Measurements from ENCODE around the gene CDC42BPA. TPM values are rescaled to one million over a fixed set of nuclear protein-coding genes. Genes with fewer than 3 reads are reported as not detected.
"Not testable (repeated sequence)": the region's sequence is repeated elsewhere in the genome, so short reads cannot be mapped to it uniquely, and the experiment has no call there.

CDC42BPA gene
- total RNA-seq, 2 donors from 2014 or later, result 2.7 to 2.9 TPM

DNA sequence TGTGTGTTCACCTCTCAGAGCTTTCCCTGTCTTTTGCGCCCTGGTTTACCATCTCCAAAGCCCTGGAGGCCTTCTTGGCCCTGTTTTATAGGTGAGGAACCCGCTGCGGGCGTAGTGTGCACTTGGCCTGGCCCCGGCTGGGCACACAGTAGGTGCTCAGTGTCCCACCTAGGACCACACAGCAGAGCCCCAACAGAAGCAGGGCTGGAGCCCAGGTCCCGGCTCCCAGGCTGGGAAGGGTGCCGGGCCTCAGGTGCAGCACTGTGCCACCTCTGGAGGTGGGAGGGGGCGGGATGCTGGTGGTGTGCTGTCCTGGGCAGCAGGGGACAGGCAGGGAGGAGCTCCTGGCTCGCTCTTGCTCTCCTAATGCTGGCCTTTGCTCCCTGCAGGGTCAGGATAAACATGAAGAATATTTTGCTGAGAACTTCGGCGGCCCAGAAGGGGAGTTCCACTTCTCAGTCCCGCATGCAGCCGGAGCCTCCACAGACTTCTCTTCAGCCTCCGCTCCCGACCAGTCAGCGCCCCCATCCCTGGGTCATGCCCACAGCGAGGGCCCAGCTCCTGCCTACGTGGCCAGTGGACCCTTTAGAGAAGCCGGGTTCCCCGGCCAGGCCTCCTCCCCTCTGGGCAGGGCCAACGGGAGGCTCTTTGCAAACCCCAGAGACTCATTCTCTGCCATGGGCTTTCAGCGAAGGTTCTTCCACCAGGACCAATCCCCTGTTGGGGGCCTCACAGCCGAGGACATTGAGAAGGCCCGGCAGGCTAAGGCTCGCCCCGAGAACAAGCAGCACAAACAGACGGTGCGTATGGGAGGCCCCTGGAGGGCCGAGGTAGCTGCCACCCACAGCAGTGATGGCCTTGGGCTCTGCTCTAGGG lies 353.4 kb downstream of the CDC42BPA start:
- H3K4me3 Mint-ChIP-seq, result no peak overlapping the region

DNA sequence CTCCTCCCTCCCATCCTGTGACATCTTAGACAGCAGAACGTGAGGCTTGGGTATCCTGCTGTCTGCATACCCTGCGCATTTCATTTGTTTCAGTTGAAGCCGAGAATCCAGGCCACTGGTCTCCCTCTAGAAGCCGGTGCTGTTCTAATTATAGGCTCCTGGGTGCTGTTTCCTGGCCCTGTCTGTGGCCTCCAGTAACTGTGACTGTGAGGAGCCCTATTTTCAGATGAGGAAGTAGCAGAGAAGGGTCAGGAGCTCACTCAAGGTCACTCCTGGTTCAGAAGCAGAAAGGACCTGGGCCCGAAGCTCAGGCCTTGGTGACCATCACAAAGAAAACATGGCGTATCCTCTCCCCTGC lies 354.2 kb downstream of the CDC42BPA start:
- no peaks in the 10 kb centered on the region for H3K27me3 Mint-ChIP-seq
- H3K27ac Mint-ChIP-seq, result peak overlapping the region; percentile 28
- H3K4me1 Mint-ChIP-seq, result peaks cover 36% of the 10 kb centered on the region
- H3K36me3 Mint-ChIP-seq (ENCODE audit: low read depth), result peaks cover 26% of the 10 kb centered on the region
- no peak overlapping the region for H3K4me3 Mint-ChIP-seq
- no peak for ATAC-seq (replicated peaks)
- H3K9me3 Mint-ChIP-seq, result no peaks in the 10 kb centered on the region

More for the DNA sequence above, 353.4 kb downstream of the CDC42BPA start:
- Mint-ChIP-seq H3K9me3 (no peaks in the 10 kb centered on the region), H3K27ac (peak overlapping the region; percentile 38), H3K27me3 (no peaks in the 10 kb centered on the region), H3K36me3 (ENCODE audit: low read depth) (peaks cover 34% of the 10 kb centered on the region), H3K4me1 (peaks cover 28% of the 10 kb centered on the region)
- no peak for ATAC-seq (replicated peaks)

DNA sequence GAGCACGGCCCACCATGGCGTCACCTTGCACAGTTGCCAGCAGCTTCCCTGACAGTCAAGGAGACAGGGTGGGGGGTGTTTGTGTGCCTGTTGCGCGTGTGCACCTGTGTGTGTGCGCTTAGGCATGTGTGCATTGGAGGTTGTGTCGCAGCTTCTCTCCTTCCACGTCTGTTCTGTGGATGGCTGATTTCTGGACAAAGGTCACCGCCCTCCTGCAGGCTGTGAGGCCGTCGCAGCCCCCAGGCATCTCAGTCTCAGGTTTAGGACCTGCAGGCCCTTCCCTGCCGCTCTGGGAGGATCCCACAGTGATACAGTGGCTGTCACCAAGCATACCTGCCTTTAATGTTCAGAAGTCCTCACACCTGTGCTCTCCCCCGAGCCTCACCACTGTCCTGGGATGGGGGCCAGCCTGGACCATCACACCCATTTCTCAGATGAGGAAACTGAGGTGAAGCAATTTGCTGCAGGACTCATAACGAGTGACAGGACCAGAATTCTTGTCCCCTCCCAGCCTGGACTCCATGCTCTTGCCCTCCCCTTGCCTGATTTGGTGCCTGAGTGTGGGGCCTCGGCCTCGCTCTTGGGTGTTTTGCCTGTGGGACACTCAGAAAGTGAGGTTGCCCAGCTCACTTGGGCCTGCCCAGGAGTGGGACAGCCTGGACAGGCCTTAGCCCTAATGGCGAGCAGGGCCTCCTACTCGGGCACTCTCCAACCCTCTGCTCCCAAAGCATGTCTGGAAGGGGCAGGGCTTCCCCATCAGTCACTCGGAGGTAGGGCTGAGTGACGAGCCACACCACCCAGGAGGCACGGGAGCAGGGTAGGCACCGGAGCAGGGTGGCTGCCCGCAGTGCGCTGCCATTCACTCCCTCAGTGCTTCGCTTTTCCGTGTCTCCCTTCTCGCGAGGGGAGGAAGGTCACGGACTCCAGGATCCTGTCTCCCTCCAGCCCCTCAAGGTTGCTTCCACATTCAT lies 355.6 kb downstream of the CDC42BPA start:
- Mint-ChIP-seq H3K36me3 (ENCODE audit: low read depth) (peaks cover 23% of the 10 kb centered on the region), H3K27me3 (no peaks in the 10 kb centered on the region), H3K27ac (peak overlapping the region; percentile 83)

DNA sequence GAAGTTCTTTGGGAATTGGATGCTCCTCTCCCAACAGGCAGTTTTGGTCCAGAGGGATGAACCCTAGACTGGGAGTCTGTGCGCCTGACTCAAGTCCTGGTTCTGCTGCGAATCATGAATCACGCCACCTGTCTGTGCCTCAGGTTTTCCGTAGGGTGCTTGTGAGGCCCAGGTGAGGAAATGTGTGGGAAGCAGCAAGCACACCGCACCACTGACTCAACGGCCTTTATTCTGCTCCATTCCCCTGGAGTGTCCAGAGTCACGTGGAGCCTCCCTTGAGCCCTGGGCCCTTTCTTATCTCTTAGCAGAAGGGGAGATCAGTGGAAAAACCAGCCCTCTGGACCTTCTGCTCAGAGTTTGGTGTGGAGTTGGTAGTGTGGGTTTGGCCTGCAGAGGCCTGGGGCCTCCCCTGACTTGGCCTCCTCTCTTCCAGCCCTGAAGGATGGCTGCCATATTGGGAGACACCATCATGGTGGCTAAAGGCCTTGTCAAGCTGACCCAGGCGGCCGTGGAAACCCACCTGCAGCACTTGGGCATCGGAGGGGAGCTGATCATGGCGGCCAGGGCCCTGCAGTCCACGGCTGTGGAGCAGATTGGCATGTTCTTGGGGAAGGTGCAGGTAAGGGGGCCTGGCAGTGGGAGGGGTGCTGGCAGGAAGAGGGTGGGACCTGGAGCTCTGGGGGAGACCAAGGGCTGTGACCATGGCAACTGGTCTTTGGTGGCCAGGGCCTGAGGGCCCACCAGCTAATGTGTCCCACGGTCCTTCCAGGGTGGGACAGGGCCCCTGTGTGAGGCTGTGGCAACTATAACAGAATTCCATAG lies 357.1 kb downstream of the CDC42BPA start:
- Mint-ChIP-seq H3K27ac (peak overlapping the region; percentile 83), H3K9me3 (no peaks in the 10 kb centered on the region), H3K4me1 (peaks cover 36% of the 10 kb centered on the region), H3K27me3 (no peaks in the 10 kb centered on the region), H3K36me3 (ENCODE audit: low read depth) (peaks cover 16% of the 10 kb centered on the region), H3K4me3 (peak overlapping the region; percentile 40)
- peak; percentile 85 for ATAC-seq (replicated peaks)

More for the DNA sequence above, 355.6 kb downstream of the CDC42BPA start:
- Mint-ChIP-seq H3K9me3 (no peaks in the 10 kb centered on the region), H3K4me1 (peaks cover 40% of the 10 kb centered on the region), H3K4me3 (no peak overlapping the region)
- no peak for ATAC-seq (replicated peaks)

DNA sequence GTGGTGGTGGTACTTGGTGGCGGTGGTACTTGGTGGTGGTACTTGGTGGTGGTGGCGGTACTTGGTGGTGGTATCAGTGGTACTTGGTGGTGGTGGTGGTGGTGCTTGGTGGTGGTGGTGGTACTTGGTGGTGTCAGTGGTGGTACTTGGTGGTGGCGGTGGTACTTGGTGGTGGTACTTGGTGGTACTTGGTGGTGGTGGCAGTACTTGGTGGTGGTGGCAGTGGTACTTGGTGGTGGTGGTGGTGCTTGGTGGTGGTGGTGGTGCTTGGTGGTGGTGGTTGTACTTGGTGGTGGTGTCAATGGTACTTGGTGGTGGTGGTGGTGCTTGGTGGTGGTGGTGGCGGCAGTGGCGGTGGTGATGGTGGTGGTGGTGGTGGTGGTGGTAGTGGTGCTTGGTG lies 358.0 kb downstream of the CDC42BPA start:
- H3K36me3 Mint-ChIP-seq (ENCODE audit: low read depth), result peaks cover 9% of the 10 kb centered on the region
- peak overlapping the region; percentile 83 for H3K27ac Mint-ChIP-seq
- ATAC-seq (replicated peaks), result no peak
- H3K4me1 Mint-ChIP-seq, result peaks cover 36% of the 10 kb centered on the region
- no peaks in the 10 kb centered on the region for H3K9me3 Mint-ChIP-seq
- no peak overlapping the region for H3K4me3 Mint-ChIP-seq
- no peaks in the 10 kb centered on the region for H3K27me3 Mint-ChIP-seq

DNA sequence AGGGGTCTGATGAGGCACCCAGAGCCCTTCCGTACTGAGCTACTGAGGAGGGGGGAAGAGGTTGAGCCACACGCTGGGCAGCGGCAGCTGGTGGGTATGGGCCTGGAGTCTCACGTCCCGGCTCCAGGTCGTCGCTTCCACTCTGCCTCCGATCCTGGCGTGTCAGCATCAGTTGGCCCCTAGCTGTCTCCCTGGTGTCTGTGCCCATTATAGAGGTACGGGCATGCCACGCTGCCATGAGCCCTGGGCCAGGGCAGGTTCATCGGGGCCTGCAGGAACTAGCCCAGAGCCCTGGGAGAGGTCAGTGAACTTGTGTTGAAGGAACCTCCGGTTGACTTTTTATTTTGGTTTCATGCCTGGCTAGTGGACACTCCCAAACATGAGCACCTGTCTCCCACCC lies 360.0 kb downstream of the CDC42BPA start:
- Mint-ChIP-seq H3K27me3 (no peaks in the 10 kb centered on the region), H3K9me3 (no peaks in the 10 kb centered on the region), H3K36me3 (ENCODE audit: low read depth) (no peaks in the 10 kb centered on the region), H3K27ac (peak overlapping the region; percentile 58), H3K4me3 (no peak overlapping the region), H3K4me1 (peaks cover 37% of the 10 kb centered on the region)
- ATAC-seq (replicated peaks), result no peak

DNA sequence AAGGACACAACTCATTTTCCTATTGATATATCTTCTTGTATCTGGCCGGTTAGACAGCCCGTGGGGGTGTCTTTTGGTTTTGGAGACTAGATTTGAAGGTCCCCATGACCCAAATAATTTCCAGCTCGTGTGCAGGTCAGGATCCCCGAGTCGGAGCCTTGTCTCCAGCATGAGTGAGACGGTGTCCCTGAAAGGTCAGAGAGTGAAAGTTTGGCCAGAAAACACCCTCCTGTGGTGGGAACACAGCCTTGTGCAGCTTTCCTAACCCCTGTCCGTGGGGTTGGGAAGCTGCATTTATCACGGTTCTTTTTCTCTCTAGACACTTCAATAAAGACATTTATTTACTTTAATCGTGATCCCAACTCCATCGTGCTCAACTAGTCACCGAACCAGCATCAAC lies 360.6 kb downstream of the CDC42BPA start:
- Mint-ChIP-seq H3K4me1 (peaks cover 37% of the 10 kb centered on the region), H3K36me3 (ENCODE audit: low read depth) (no peaks in the 10 kb centered on the region), H3K9me3 (no peaks in the 10 kb centered on the region), H3K27ac (peak overlapping the region; percentile 58), H3K27me3 (no peaks in the 10 kb centered on the region), H3K4me3 (no peak overlapping the region)
- ATAC-seq (replicated peaks), result no peak

DNA sequence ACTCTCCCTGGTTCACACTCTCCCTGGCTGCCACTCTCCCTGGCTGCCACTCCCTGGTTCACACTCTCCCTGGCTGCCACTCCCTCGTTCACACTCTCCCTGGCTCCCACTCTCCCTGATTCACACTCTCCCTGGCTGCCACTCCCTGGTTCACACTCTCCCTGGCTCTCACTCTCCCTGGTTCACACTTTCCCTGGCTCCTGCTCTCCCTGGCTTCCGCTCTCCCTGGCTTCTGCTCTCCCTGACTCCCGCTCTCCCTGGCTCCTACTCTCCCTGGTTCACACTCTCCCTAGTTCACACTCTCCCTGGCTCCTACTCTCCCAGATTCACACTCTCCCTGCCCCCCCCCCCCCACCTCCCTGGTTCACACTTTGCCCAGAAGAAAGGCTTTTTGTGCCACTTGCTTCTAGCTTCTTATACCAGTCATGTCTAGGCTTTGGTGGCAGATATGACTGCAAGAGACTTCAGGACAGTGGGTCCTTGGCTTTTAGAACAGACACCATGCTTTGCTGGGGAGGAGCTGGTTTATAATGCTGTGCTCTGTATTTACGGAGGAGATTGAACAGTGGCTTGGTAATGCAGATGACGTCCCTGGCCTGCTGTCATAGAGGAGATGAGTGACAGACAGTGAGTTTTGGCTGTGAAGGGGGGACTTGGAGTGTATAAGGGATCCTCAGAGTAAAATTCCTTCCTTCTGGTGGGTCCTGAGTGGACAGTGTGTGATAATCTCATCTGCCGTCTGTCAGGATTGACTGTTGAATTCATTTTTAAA lies 361.2 kb downstream of the CDC42BPA start:
- no peak for ATAC-seq (replicated peaks)
- Mint-ChIP-seq H3K36me3 (ENCODE audit: low read depth) (no peaks in the 10 kb centered on the region), H3K4me3 (no peak overlapping the region)

DNA sequence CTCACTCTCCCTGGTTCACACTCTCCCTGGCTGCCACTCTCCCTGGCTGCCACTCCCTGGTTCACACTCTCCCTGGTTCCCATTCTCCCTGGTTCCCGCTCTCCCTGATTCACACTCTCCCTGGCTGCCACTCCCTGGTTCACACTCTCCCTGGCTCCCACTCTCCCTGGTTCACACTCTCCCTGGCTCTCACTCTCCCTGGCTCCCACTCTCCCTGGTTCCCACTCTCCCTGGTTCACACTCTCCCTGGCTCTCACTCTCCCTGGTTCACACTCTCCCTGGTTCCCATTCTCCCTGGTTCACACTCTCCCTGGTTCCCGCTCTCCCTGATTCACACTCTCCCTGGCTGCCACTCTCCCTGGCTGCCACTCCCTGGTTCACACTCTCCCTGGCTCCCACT lies 362.4 kb downstream of the CDC42BPA start:
- H3K4me1 Mint-ChIP-seq, result peaks cover 39% of the 10 kb centered on the region
- H3K9me3 Mint-ChIP-seq; ATAC-seq (replicated peaks); H3K4me3 Mint-ChIP-seq; H3K27ac Mint-ChIP-seq; H3K36me3 Mint-ChIP-seq (ENCODE audit: low read depth); H3K27me3 Mint-ChIP-seq: not testable (repeated sequence)

More for the DNA sequence above, 361.2 kb downstream of the CDC42BPA start:
- Mint-ChIP-seq H3K4me1 (peaks cover 37% of the 10 kb centered on the region), H3K27me3 (no peaks in the 10 kb centered on the region), H3K9me3 (no peaks in the 10 kb centered on the region), H3K27ac (peak overlapping the region; percentile 58)

DNA sequence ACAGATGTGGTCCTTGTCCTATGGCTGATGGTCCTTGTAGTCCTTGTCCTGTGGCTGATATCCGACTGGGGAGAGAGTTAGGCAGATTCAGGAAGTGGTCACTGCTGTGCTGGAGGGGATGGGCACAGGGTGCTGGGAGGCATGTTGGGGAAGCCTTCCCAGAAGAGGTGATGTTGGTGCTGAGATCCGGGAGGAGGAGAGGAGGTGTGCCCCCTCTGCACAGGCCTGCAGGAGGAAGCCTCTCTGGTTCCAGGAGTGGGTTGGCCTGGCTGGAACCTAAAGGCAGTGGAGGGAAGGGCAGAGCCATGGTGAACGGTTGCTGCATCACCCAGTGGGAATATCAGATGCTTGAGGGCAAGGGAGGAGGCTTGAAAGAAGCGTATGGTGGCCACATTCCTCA lies 363.5 kb downstream of the CDC42BPA start:
- no peaks in the 10 kb centered on the region for H3K9me3 Mint-ChIP-seq
- no peak overlapping the region for H3K4me3 Mint-ChIP-seq
- no peaks in the 10 kb centered on the region for H3K36me3 Mint-ChIP-seq (ENCODE audit: low read depth)
- peak overlapping the region; percentile 10 for H3K27ac Mint-ChIP-seq
- ATAC-seq (replicated peaks), result no peak
- peaks cover 35% of the 10 kb centered on the region for H3K4me1 Mint-ChIP-seq
- no peaks in the 10 kb centered on the region for H3K27me3 Mint-ChIP-seq

DNA sequence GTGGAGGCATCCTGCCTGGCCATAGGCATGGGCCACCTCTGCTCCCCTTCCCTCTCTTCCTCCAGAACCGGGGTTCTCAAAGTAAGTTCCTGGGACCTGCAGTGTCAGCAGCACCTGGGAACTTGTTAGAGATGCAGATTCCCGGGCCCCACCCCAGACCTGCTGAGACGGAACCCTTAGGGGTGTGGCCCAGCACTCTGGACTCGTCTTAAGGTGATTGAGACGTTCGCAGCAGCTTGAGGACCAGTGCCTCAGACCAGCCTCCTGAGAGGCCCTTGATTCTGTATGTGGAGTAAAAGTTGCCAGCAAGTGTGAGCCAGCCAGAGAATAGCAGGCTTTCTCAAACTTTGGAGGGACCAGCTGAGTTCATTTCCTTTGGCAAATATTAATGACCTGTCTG lies 364.0 kb downstream of the CDC42BPA start:
- H3K4me1 Mint-ChIP-seq, result peaks cover 30% of the 10 kb centered on the region
- H3K4me3 Mint-ChIP-seq, result no peak overlapping the region
- no peaks in the 10 kb centered on the region for H3K36me3 Mint-ChIP-seq (ENCODE audit: low read depth)
- no peak for ATAC-seq (replicated peaks)
- no peaks in the 10 kb centered on the region for H3K9me3 Mint-ChIP-seq
- no peaks in the 10 kb centered on the region for H3K27me3 Mint-ChIP-seq
- peak overlapping the region; percentile 10 for H3K27ac Mint-ChIP-seq

DNA sequence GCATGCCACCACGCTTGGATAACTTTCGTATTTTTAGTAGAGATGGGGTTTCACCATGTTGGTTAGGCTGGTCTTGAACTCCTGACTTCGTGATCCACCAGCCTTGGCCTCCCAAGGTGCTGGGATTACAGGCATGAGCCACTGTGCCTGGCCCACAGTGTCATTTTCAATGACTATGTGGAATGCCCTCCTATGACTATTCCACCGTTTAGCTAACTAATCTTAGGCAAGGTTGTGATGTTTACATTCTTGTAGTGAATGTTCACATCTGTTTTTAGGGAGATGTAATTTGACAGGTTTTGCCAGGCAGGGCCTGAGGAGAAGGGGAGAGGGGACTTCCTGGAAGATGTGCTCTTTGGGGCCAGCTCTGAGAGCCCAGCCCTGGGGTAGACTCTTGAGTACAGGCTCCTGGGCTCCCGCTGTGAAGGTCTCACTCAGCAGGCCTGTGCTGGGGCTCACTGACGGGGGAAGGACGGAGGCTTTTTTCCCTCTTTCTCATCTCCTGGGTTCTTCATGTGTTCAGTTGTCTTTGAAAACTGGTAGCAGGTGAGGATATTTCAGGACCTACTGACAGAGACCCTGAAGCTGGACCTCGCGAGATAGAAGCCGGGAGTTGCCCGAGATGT lies 365.0 kb downstream of the CDC42BPA start:
- no peak for ATAC-seq (replicated peaks)
- H3K4me3 Mint-ChIP-seq, result no peak overlapping the region
- H3K36me3 Mint-ChIP-seq (ENCODE audit: low read depth), result no peaks in the 10 kb centered on the region
- peak overlapping the region; percentile 58 for H3K27ac Mint-ChIP-seq
- peaks cover 24% of the 10 kb centered on the region for H3K4me1 Mint-ChIP-seq
- H3K9me3 Mint-ChIP-seq, result no peaks in the 10 kb centered on the region
- no peaks in the 10 kb centered on the region for H3K27me3 Mint-ChIP-seq

DNA sequence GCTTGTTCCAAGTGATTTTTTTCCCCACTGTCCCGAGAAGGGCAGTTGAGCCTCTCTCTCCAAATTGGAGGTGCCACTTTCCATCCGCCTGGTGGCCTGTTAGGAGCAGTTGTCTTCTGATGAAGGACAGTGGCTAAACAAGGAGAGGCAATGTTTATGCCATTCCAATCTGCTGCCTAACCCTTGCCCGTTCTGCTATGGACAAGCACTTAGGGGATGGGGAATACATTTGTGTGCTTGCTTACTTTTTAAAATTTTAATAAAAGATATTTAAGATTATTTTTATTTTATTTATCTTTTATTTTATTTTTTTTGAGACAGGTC lies 366.2 kb downstream of the CDC42BPA start:
- no peak for ATAC-seq (replicated peaks)
- no peaks in the 10 kb centered on the region for H3K9me3 Mint-ChIP-seq
- H3K36me3 Mint-ChIP-seq (ENCODE audit: low read depth), result no peaks in the 10 kb centered on the region
- no peak overlapping the region for H3K4me3 Mint-ChIP-seq
- no peaks in the 10 kb centered on the region for H3K27me3 Mint-ChIP-seq
- H3K4me1 Mint-ChIP-seq, result peaks cover 15% of the 10 kb centered on the region
- H3K27ac Mint-ChIP-seq, result no peak overlapping the region

Measured in activated T-helper 17 cell treated with anti-CD3 and anti-CD28 coated beads, Interleukin-2, amount 50 U/mL, for 72 hours (primary cell).